A549 (cell line): ENCODE data around the gene MRPL20. TPM values are rescaled to one million over a fixed set of nuclear protein-coding genes. Genes with fewer than 3 reads are reported as not detected.

Source experiments
- ATAC-seq, 2 experiments: fragments of 200-7000 bp in 1 of 2; fragments of >200 bp in 1 of 2; cut with Nextera tagmentation in 1 of 2; cut with Tn5 transposase in 1 of 2; 3 replicates each; pipeline versions ENCODE4 v1.8.0 to v1.9.1; 2018 to 2020; ENCODE audit warnings: mild to moderate bottlenecking in 1 of 2, moderate library complexity in 1 of 2
- CTCF ChIA-PET: fragments of 300-600 bp; sonication (Branson Sonifier 250); formaldehyde crosslinking; extraction: SDS; loops from one replicate; lab custom pipeline; 2021; ENCODE audit warnings: antibody characterized with exemption, inconsistent platforms; lab: Yijun Ruan, JAX
- POLR2A ChIA-PET: fragments of 350-600 bp; formaldehyde crosslinking; extraction: SDS; loops from one replicate; lab custom pipeline; 2021; ENCODE audit warnings: antibody characterized with exemption, inconsistent platforms; lab: Yijun Ruan, JAX
- DNase-seq, 2 experiments: peaks; one replicate each; pipeline versions ENCODE4 v3.0.0 to v3.0.0-alpha.2; 2011 to 2016; ENCODE audit warnings: low read depth in 1 of 2, low spot score in 1 of 2
- FAIRE-seq: peaks from 2 replicates; lab custom pipeline; 2011; peaks lifted over from hg19 to GRCh38; lab: Jason Lieb, UNC
- H3K27ac ChIP-seq, 2 experiments: fragments of >200 bp; sonication (Bioruptor Twin); formaldehyde crosslinking; 3 replicates each; pipeline ENCODE4 v1.5.1; 2016 to 2017
- H3K4me1 ChIP-seq: fragments of >200 bp; sonication (Bioruptor Twin); formaldehyde crosslinking; 3 replicates; pipeline ENCODE4 v1.6.1; 2016
- H3K4me2 ChIP-seq: fragments of >200 bp; sonication (Bioruptor Twin); formaldehyde crosslinking; 3 replicates; pipeline ENCODE4 v1.6.1; 2016
- H3K4me3 ChIP-seq: fragments of >200 bp; sonication (Bioruptor Twin); formaldehyde crosslinking; 3 replicates; pipeline ENCODE4 v1.5.1; 2016
- H3K9me3 ChIP-seq: fragments of >200 bp; sonication (Bioruptor Twin); formaldehyde crosslinking; 3 replicates; pipeline ENCODE4 v1.6.1; 2016
- CHD2 ChIP-seq: fragments of 150-350 bp; IDR thresholded peaks from 2 replicates; pipeline ENCODE4 v1.6.1; 2014; ENCODE audit warnings: low read length; ENCODE audit not compliant: partially characterized antibody
- EP300 ChIP-seq, 2 experiments: fragments of >200 bp; sonication (Bioruptor Twin); formaldehyde crosslinking; IDR thresholded peaks; 2 replicates in 1 of 2; 3 replicates in 1 of 2; pipeline ENCODE4 v1.6.1; 2016 to 2017
- FOSL2 ChIP-seq, 2 experiments: fragments of 450-650 bp in 1 of 2; fragments of >200 bp in 1 of 2; sonication (Bioruptor Twin) in 1 of 2; formaldehyde crosslinking; IDR thresholded peaks; 2 replicates each; pipeline versions ENCODE4 v1.5.0 to v1.6.1; 2016 to 2020; ENCODE audit warnings: mild to moderate bottlenecking in 1 of 2, moderate library complexity in 1 of 2
- HOXA7 ChIP-seq: fragments of 250-450 bp; sonication (Bioruptor Pico); IDR thresholded peaks from 2 replicates; pipeline ENCODE4 v1.5.0; 2020; ENCODE audit warnings: mild to moderate bottlenecking, moderate library complexity
- MYC ChIP-seq: IDR thresholded peaks from 2 replicates; pipeline ENCODE4 v1.6.1; 2012; ENCODE audit warnings: mild to moderate bottlenecking, inconsistent platforms, low read length, improper control_type of control experiment, borderline replicate concordance
- POLR2A ChIP-seq: IDR thresholded peaks from 2 replicates; pipeline ENCODE4 v1.6.1; 2012; ENCODE audit warnings: mild to moderate bottlenecking, low read length
- WGBS: methylation state at CpG from one replicate; pipeline ENCODE4 v1.1.6; 2017; ENCODE audit errors: missing lambda C conversion rate; 5-methylcytosine and 5-hydroxymethylcytosine counted together
- polyA plus RNA-seq, 4 experiments: library from polyadenylated mRNA; depleted of rRNA in 3 of 4; stranded (reverse); fragments of >200 nt; fragmentation: RNase III in 1 of 4; extraction: RNeasy Plus Mini Kit Qiagen cat#74134 plus additional on column Dnase treatment in 1 of 4; gene quantifications; 2 replicates in 3 of 4; 3 replicates in 1 of 4; pipeline ENCODE4 v1.2.3, GENCODE V29; 2011 to 2017
- TF ChIP-seq, protein P1 (sequence below): fragments of 450-650 bp; IDR thresholded peaks from 2 replicates; pipeline ENCODE4 v1.6.1; 2014; ENCODE audit warnings: antibody characterized with exemption
- TF ChIP-seq, protein P2 (sequence below): IDR thresholded peaks from 2 replicates; pipeline ENCODE4 v1.6.1; 2012

The MRPL20 gene
- polyA plus RNA-seq, 2 of the 4 experiments (the other 2 are of a cell fraction), result 158 to 163 TPM

DNA sequence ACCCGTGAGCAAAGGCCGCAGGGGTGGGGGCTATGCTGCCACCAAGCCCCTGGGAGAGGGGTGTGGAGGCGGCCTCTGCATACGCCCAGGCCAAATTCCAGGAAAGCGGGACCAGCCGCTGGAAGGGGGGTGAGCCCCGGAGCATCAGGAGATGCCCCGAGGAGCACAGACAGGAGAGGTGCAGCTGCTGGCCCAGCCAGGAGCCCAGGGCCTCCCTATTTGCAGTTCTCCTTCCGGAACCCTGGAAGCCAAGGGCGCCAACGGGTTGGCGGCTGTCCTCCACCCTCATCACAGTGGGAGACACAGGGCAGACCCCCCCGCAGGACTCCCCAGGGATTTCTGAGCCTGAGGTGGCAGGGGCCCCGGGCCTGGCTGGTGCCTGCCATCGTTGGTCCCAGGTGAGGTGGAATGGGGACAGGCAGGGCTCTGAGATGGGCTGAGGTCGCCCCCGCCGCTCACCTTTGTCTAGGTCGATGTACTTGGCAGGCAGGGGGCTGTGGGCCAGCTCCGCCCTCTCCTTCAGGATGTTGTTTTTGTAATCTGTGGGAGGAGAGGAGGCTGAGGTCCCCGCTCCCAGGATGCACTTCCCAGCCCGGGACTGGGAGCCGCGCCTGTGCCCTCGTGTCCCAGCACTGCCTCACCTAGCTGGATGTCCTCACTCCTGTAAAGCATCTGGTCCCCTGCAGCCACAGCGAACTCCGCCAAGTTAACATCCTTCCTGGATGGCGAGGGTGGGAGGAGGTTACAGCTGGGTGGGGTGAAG, 53.5 kb downstream of the MRPL20 start:
- peak overlapping the region in 1 of 2 experiments; percentile 68; a peak in 3 of 6 replicates for H3K27ac ChIP-seq
- DNase-seq (no peak), ATAC-seq (peak in 1 of 2 experiments; percentile 37; a peak in 3 of 6 replicates), FAIRE-seq (no peak)
- peak overlapping the region; percentile 33; the same call in 1 of the 3 replicates for H3K4me2 ChIP-seq
- POLR2A ChIA-PET, result no interaction called here
- peaks cover 34% of the 10 kb centered on the region for H3K4me1 ChIP-seq
- 35% methylated on average over 9 of the region's 28 CpGs for WGBS
- CTCF ChIA-PET, result interaction anchor here (0.8 to 3.8 kb wide), 4 partner anchors 16 to 48 kb away, joined by 3 to 35 read pairs (median 6); no protein-coding TSS in a partner anchor
- H3K4me3 ChIP-seq, result no peak overlapping the region
- H3K9me3 ChIP-seq, result no peaks in the 10 kb centered on the region
- TF ChIP-seq EP300 (IDR thresholded peaks at IDR 0.05) (no peak), MYC (no peak), CHD2 (no peak), FOSL2 (IDR thresholded peaks at IDR 0.05) (no peak), FOSL2 (CRISPR knock-in tag; IDR thresholded peaks at IDR 0.05) (no peak)
- TF ChIP-seq, protein P1, sequence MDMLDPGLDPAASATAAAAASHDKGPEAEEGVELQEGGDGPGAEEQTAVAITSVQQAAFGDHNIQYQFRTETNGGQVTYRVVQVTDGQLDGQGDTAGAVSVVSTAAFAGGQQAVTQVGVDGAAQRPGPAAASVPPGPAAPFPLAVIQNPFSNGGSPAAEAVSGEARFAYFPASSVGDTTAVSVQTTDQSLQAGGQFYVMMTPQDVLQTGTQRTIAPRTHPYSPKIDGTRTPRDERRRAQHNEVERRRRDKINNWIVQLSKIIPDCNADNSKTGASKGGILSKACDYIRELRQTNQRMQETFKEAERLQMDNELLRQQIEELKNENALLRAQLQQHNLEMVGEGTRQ, result no peak
- TF ChIP-seq, protein P2, sequence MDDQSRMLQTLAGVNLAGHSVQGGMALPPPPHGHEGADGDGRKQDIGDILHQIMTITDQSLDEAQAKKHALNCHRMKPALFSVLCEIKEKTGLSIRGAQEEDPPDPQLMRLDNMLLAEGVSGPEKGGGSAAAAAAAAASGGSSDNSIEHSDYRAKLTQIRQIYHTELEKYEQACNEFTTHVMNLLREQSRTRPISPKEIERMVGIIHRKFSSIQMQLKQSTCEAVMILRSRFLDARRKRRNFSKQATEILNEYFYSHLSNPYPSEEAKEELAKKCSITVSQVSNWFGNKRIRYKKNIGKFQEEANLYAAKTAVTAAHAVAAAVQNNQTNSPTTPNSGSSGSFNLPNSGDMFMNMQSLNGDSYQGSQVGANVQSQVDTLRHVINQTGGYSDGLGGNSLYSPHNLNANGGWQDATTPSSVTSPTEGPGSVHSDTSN, result peak; percentile 41; the same call in 1 of the 2 replicates

DNA sequence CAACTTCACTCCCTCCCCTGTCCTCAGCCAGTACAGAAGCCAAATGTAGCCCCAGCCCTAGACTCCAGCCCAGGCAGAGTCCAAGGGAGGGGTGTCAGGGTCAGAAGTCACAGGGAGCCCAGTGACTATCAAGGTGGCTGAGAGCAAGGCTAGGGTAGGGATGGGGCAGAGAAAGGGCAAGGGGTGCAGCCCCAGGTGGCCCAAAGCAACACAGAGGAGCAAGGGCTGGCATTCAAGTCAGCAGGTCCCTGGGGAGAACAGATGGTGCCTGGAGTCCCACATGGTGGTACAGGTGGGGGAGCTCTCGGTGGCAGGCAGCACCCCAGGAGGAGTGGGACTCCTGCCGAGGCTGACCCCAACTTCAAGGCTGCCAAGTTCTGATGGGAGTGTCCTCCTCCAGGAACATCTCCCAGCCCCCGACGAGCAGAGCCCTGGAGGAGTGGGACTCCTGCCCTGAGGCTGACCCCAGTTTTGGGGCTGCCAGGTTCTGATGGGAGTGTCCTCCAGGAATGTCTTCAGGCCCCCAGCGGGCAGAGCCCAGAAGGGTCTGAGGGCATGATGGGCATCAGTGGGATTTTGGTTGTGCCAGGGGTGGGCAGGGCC, 54.2 kb downstream of the MRPL20 start:
- H3K4me2 ChIP-seq, result peak overlapping the region; percentile 33; the same call in 1 of the 3 replicates
- no peak for DNase-seq
- TF ChIP-seq HOXA7 (CRISPR knock-in tag), result no peak
- TF ChIP-seq, protein P2, result 0 out of 2 replicates have a peak, but pooled peaks have one; percentile 6
- 0 out of 2 replicates have a peak, but pooled peaks have one; percentile 3 for TF ChIP-seq POLR2A
- TF ChIP-seq, all 56 proteins: peak for 2
- no peak for ATAC-seq
- 100% methylated on average over 1 of the region's 5 CpGs for WGBS
- Histone ChIP-seq H3K27ac (peak overlapping the region in 1 of 2 experiments; percentile 68; a peak in 2 of 6 replicates), H3K9me3 (no peaks in the 10 kb centered on the region), H3K4me1 (peaks cover 34% of the 10 kb centered on the region), H3K4me3 (no peak overlapping the region)
- no peak for FAIRE-seq
- CTCF ChIA-PET, result interaction anchor here (0.8 to 3.8 kb wide), 5 partner anchors 9 to 48 kb away, joined by 3 to 35 read pairs (median 3); no protein-coding TSS in a partner anchor
- POLR2A ChIA-PET, result interaction anchor here (0.6 kb wide), 1 partner anchor 18 kb away, joined by 3 read pairs; no protein-coding TSS in a partner anchor

Other genes starting within 250 kb of the MRPL20 start
- not detected in 2 replicates for gene TTLL10, start 233.4 kb downstream of the MRPL20 start, polyA plus RNA-seq (2011; rRNA removed)
- not detected in 3 replicates for gene TTLL10, start 233.4 kb downstream of the MRPL20 start, polyA plus RNA-seq (2017; fragmentation: RNase III; extraction: RNeasy Plus Mini Kit Qiagen cat#74134 plus additional on column Dnase treatment)
- not detected in 2 replicates for gene TNFRSF18, start 200.7 kb downstream of the MRPL20 start, polyA plus RNA-seq (2011; rRNA removed)
- gene TNFRSF18, start 200.7 kb downstream of the MRPL20 start, polyA plus RNA-seq (2017; fragmentation: RNase III; extraction: RNeasy Plus Mini Kit Qiagen cat#74134 plus additional on column Dnase treatment), result not detected in 3 replicates
- not detected in 2 replicates for gene TNFRSF4, start 193.1 kb downstream of the MRPL20 start, polyA plus RNA-seq (2011; rRNA removed)
- gene TNFRSF4, start 193.1 kb downstream of the MRPL20 start, polyA plus RNA-seq (2017; fragmentation: RNase III; extraction: RNeasy Plus Mini Kit Qiagen cat#74134 plus additional on column Dnase treatment), result not detected in 3 replicates
- gene SDF4, start 175.3 kb downstream of the MRPL20 start, polyA plus RNA-seq (2011; rRNA removed), result 38.7 and 58.3 TPM in 2 replicates
- gene SDF4, start 175.3 kb downstream of the MRPL20 start, polyA plus RNA-seq (2017; fragmentation: RNase III; extraction: RNeasy Plus Mini Kit Qiagen cat#74134 plus additional on column Dnase treatment), result 94.8 to 103 TPM (median 97.4 TPM) in 3 replicates
- 9.2 and 12.5 TPM in 2 replicates for gene B3GALT6, start 175.1 kb downstream of the MRPL20 start, polyA plus RNA-seq (2011; rRNA removed)
- 11.5 to 12.9 TPM (median 12.1 TPM) in 3 replicates for gene B3GALT6, start 175.1 kb downstream of the MRPL20 start, polyA plus RNA-seq (2017; fragmentation: RNase III; extraction: RNeasy Plus Mini Kit Qiagen cat#74134 plus additional on column Dnase treatment)
- gene C1QTNF12, start 160.6 kb downstream of the MRPL20 start, polyA plus RNA-seq (2011; rRNA removed), result 0.46 and 0.47 TPM in 2 replicates
- gene C1QTNF12, start 160.6 kb downstream of the MRPL20 start, polyA plus RNA-seq (2017; fragmentation: RNase III; extraction: RNeasy Plus Mini Kit Qiagen cat#74134 plus additional on column Dnase treatment), result 0.76 to 0.98 TPM (median 0.83 TPM) in 3 replicates
- 18.0 and 21.2 TPM in 2 replicates for gene UBE2J2, start 133.4 kb downstream of the MRPL20 start, polyA plus RNA-seq (2011; rRNA removed)
- 35.2 to 38.0 TPM (median 36.2 TPM) in 3 replicates for gene UBE2J2, start 133.4 kb downstream of the MRPL20 start, polyA plus RNA-seq (2017; fragmentation: RNase III; extraction: RNeasy Plus Mini Kit Qiagen cat#74134 plus additional on column Dnase treatment)
- gene SCNN1D, start 126.9 kb downstream of the MRPL20 start, polyA plus RNA-seq (2011; rRNA removed), result 0.52 and 0.80 TPM in 2 replicates
- gene SCNN1D, start 126.9 kb downstream of the MRPL20 start, polyA plus RNA-seq (2017; fragmentation: RNase III; extraction: RNeasy Plus Mini Kit Qiagen cat#74134 plus additional on column Dnase treatment), result 1.7 to 3.5 TPM (median 1.8 TPM) in 3 replicates
- 6.6 and 7.5 TPM in 2 replicates for gene ACAP3, start 99.4 kb downstream of the MRPL20 start, polyA plus RNA-seq (2011; rRNA removed)
- 19.7 to 24.2 TPM (median 24.2 TPM) in 3 replicates for gene ACAP3, start 99.4 kb downstream of the MRPL20 start, polyA plus RNA-seq (2017; fragmentation: RNase III; extraction: RNeasy Plus Mini Kit Qiagen cat#74134 plus additional on column Dnase treatment)
- gene PUSL1, start 98.7 kb downstream of the MRPL20 start, polyA plus RNA-seq (2011; rRNA removed), result 6.2 and 7.4 TPM in 2 replicates
- gene PUSL1, start 98.7 kb downstream of the MRPL20 start, polyA plus RNA-seq (2017; fragmentation: RNase III; extraction: RNeasy Plus Mini Kit Qiagen cat#74134 plus additional on column Dnase treatment), result 14.1 to 15.0 TPM (median 14.6 TPM) in 3 replicates
- gene INTS11, start 82.6 kb downstream of the MRPL20 start, polyA plus RNA-seq (2011; rRNA removed), result 41.9 and 44.3 TPM in 2 replicates
- gene INTS11, start 82.6 kb downstream of the MRPL20 start, polyA plus RNA-seq (2017; fragmentation: RNase III; extraction: RNeasy Plus Mini Kit Qiagen cat#74134 plus additional on column Dnase treatment), result 62.9 to 71.2 TPM (median 62.9 TPM) in 3 replicates
- 3.9 and 4.3 TPM in 2 replicates for gene CPTP, start 82.5 kb downstream of the MRPL20 start, polyA plus RNA-seq (2011; rRNA removed)
- 10.2 to 11.9 TPM (median 10.7 TPM) in 3 replicates for gene CPTP, start 82.5 kb downstream of the MRPL20 start, polyA plus RNA-seq (2017; fragmentation: RNase III; extraction: RNeasy Plus Mini Kit Qiagen cat#74134 plus additional on column Dnase treatment)
- 0.05 and 0.07 TPM in 2 replicates for gene TAS1R3, start 76.0 kb downstream of the MRPL20 start, polyA plus RNA-seq (2011; rRNA removed)
- gene TAS1R3, start 76.0 kb downstream of the MRPL20 start, polyA plus RNA-seq (2017; fragmentation: RNase III; extraction: RNeasy Plus Mini Kit Qiagen cat#74134 plus additional on column Dnase treatment), result 0.14 to 0.24 TPM (median 0.15 TPM) in 3 replicates
- 11.3 and 12.1 TPM in 2 replicates for gene DVL1, start 57.9 kb downstream of the MRPL20 start, polyA plus RNA-seq (2011; rRNA removed)
- gene DVL1, start 57.9 kb downstream of the MRPL20 start, polyA plus RNA-seq (2017; fragmentation: RNase III; extraction: RNeasy Plus Mini Kit Qiagen cat#74134 plus additional on column Dnase treatment), result 42.7 to 48.3 TPM (median 43.9 TPM) in 3 replicates
- gene MXRA8, start 48.7 kb downstream of the MRPL20 start, polyA plus RNA-seq (2011; rRNA removed), result 0.07 and 0.12 TPM in 2 replicates
- gene MXRA8, start 48.7 kb downstream of the MRPL20 start, polyA plus RNA-seq (2017; fragmentation: RNase III; extraction: RNeasy Plus Mini Kit Qiagen cat#74134 plus additional on column Dnase treatment), result 0.09 to 0.22 TPM (median 0.13 TPM) in 3 replicates
- gene AURKAIP1, start 32.1 kb downstream of the MRPL20 start, polyA plus RNA-seq (2011; rRNA removed), result 49.8 and 62.0 TPM in 2 replicates
- 97.2 to 102 TPM (median 97.9 TPM) in 3 replicates for gene AURKAIP1, start 32.1 kb downstream of the MRPL20 start, polyA plus RNA-seq (2017; fragmentation: RNase III; extraction: RNeasy Plus Mini Kit Qiagen cat#74134 plus additional on column Dnase treatment)
- 111 TPM in 2 replicates for gene CCNL2, start 8.0 kb downstream of the MRPL20 start, polyA plus RNA-seq (2011; rRNA removed)
- gene CCNL2, start 8.0 kb downstream of the MRPL20 start, polyA plus RNA-seq (2017; fragmentation: RNase III; extraction: RNeasy Plus Mini Kit Qiagen cat#74134 plus additional on column Dnase treatment), result 80.3 to 93.3 TPM (median 85.5 TPM) in 3 replicates
- not detected in 2 replicates for gene ANKRD65, start 14.0 kb upstream of the MRPL20 start, polyA plus RNA-seq (2011; rRNA removed)
- gene ANKRD65, start 14.0 kb upstream of the MRPL20 start, polyA plus RNA-seq (2017; fragmentation: RNase III; extraction: RNeasy Plus Mini Kit Qiagen cat#74134 plus additional on column Dnase treatment), result 0.05 TPM in 1 of 3 replicates, not detected in the others
- 3.7 and 4.0 TPM in 2 replicates for gene VWA1, start 28.4 kb upstream of the MRPL20 start, polyA plus RNA-seq (2011; rRNA removed)
- gene VWA1, start 28.4 kb upstream of the MRPL20 start, polyA plus RNA-seq (2017; fragmentation: RNase III; extraction: RNeasy Plus Mini Kit Qiagen cat#74134 plus additional on column Dnase treatment), result 4.2 to 5.3 TPM (median 4.8 TPM) in 3 replicates
- gene ATAD3C, start 42.4 kb upstream of the MRPL20 start, polyA plus RNA-seq (2011; rRNA removed), result not detected in 2 replicates
- gene ATAD3C, start 42.4 kb upstream of the MRPL20 start, polyA plus RNA-seq (2017; fragmentation: RNase III; extraction: RNeasy Plus Mini Kit Qiagen cat#74134 plus additional on column Dnase treatment), result not detected in 3 replicates
- 0.13 and 0.21 TPM in 2 replicates for gene ATAD3B, start 64.5 kb upstream of the MRPL20 start, polyA plus RNA-seq (2011; rRNA removed)
- gene ATAD3B, start 64.5 kb upstream of the MRPL20 start, polyA plus RNA-seq (2017; fragmentation: RNase III; extraction: RNeasy Plus Mini Kit Qiagen cat#74134 plus additional on column Dnase treatment), result 0.99 to 1.1 TPM (median 0.99 TPM) in 3 replicates
- gene ATAD3A, start 104.9 kb upstream of the MRPL20 start, polyA plus RNA-seq (2011; rRNA removed), result 6.6 and 10.9 TPM in 2 replicates
- 25.1 to 29.1 TPM (median 27.2 TPM) in 3 replicates for gene ATAD3A, start 104.9 kb upstream of the MRPL20 start, polyA plus RNA-seq (2017; fragmentation: RNase III; extraction: RNeasy Plus Mini Kit Qiagen cat#74134 plus additional on column Dnase treatment)
- 0.13 and 0.14 TPM in 2 replicates for gene TMEM240, start 133.3 kb upstream of the MRPL20 start, polyA plus RNA-seq (2011; rRNA removed)
- gene TMEM240, start 133.3 kb upstream of the MRPL20 start, polyA plus RNA-seq (2017; fragmentation: RNase III; extraction: RNeasy Plus Mini Kit Qiagen cat#74134 plus additional on column Dnase treatment), result 0.55 to 1.1 TPM (median 1.1 TPM) in 3 replicates
- 80.4 and 101 TPM in 2 replicates for gene SSU72, start 167.6 kb upstream of the MRPL20 start, polyA plus RNA-seq (2011; rRNA removed)
- gene SSU72, start 167.6 kb upstream of the MRPL20 start, polyA plus RNA-seq (2017; fragmentation: RNase III; extraction: RNeasy Plus Mini Kit Qiagen cat#74134 plus additional on column Dnase treatment), result 75.1 to 78.3 TPM (median 75.3 TPM) in 3 replicates
- 0.56 and 0.77 TPM in 2 replicates for gene FNDC10, start 192.8 kb upstream of the MRPL20 start, polyA plus RNA-seq (2011; rRNA removed)
- 2.7 to 4.2 TPM (median 4.0 TPM) in 3 replicates for gene FNDC10, start 192.8 kb upstream of the MRPL20 start, polyA plus RNA-seq (2017; fragmentation: RNase III; extraction: RNeasy Plus Mini Kit Qiagen cat#74134 plus additional on column Dnase treatment)
- 4.9 and 5.1 TPM in 2 replicates for gene MIB2, start 208.2 kb upstream of the MRPL20 start, polyA plus RNA-seq (2011; rRNA removed)
- 15.7 to 21.9 TPM (median 20.0 TPM) in 3 replicates for gene MIB2, start 208.2 kb upstream of the MRPL20 start, polyA plus RNA-seq (2017; fragmentation: RNase III; extraction: RNeasy Plus Mini Kit Qiagen cat#74134 plus additional on column Dnase treatment)
- gene MMP23B, start 224.9 kb upstream of the MRPL20 start, polyA plus RNA-seq (2011; rRNA removed), result not detected in 2 replicates
- gene MMP23B, start 224.9 kb upstream of the MRPL20 start, polyA plus RNA-seq (2017; fragmentation: RNase III; extraction: RNeasy Plus Mini Kit Qiagen cat#74134 plus additional on column Dnase treatment), result 0.66 to 1.0 TPM (median 0.84 TPM) in 3 replicates